HG02798 (cell line): Measurements from ENCODE around the gene AKTIP.

Experiments used
- ATAC-seq: cut with Tn5 transposase; IDR thresholded peaks from one replicate; pipeline ENCODE4 v1.9.1; 2021; ENCODE audit warnings: mild to moderate bottlenecking; ENCODE audit not compliant: unreplicated experiment, poor library complexity

Gene AKTIP

GRCh38 chr16:53486230-53486629 is 16.8 kb downstream of the AKTIP start:
- no peak for ATAC-seq

- no peak for ATAC-seq
These were observed 18.5 kb downstream of the AKTIP start for GRCh38 chr16:53484542-53484941.

- ATAC-seq, result no peak
These were observed 20.9 kb downstream of the AKTIP start for GRCh38 chr16:53482123-53482522.

- no peak for ATAC-seq
These were observed 22.6 kb downstream of the AKTIP start for GRCh38 chr16:53480394-53480793.

GRCh38 chr16:53478965-53479364 is 24.0 kb downstream of the AKTIP start:
- no peak for ATAC-seq

GRCh38 chr16:53476867-53477266 is 26.1 kb downstream of the AKTIP start:
- no peak for ATAC-seq

GRCh38 chr16:53465606-53466280 is 37.3 kb downstream of the AKTIP start:
- no peak for ATAC-seq

- ATAC-seq, result no peak
These were observed 44.4 kb downstream of the AKTIP start for GRCh38 chr16:53458635-53459034.

GRCh38 chr16:53457670-53458069 is 45.3 kb downstream of the AKTIP start:
- ATAC-seq, result peak; percentile 100

GRCh38 chr16:53456625-53457024 is 46.4 kb downstream of the AKTIP start:
- no peak for ATAC-seq

- ATAC-seq, result no peak
These were observed 49.1 kb downstream of the AKTIP start for GRCh38 chr16:53453928-53454327.

- no peak for ATAC-seq
These were observed 53.0 kb downstream of the AKTIP start for GRCh38 chr16:53449816-53450517.

GRCh38 chr16:53446090-53446489 is 56.9 kb downstream of the AKTIP start:
- ATAC-seq, result no peak

GRCh38 chr16:53445534-53445933 is 57.5 kb downstream of the AKTIP start:
- no peak for ATAC-seq
